ENCODE results near the gene ZNF799. TPM values are rescaled to one million over a fixed set of nuclear protein-coding genes. Genes with fewer than 3 reads are reported as not detected.

Gene ZNF799
- total and polyA plus RNA-seq, 2 of the 13 experiments (the other 11 are each of a cell fraction or from before 2014, with no cell fraction given), result 7.7 to 17.9 TPM

GRCh38 chr19:12350890-12351197, 50.2 kb downstream of the ZNF799 start (continued):
- no peak for TF ChIP-seq MAFG (CRISPR knock-in tag; IDR thresholded peaks at IDR 0.05)
- TF ChIP-seq, protein P1, sequence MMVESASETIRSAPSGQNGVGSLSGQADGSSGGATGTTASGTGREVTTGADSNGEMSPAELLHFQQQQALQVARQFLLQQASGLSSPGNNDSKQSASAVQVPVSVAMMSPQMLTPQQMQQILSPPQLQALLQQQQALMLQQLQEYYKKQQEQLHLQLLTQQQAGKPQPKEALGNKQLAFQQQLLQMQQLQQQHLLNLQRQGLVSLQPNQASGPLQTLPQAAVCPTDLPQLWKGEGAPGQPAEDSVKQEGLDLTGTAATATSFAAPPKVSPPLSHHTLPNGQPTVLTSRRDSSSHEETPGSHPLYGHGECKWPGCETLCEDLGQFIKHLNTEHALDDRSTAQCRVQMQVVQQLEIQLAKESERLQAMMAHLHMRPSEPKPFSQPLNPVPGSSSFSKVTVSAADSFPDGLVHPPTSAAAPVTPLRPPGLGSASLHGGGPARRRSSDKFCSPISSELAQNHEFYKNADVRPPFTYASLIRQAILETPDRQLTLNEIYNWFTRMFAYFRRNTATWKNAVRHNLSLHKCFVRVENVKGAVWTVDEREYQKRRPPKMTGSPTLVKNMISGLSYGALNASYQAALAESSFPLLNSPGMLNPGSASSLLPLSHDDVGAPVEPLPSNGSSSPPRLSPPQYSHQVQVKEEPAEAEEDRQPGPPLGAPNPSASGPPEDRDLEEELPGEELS (CRISPR knock-in tag; IDR thresholded peaks at IDR 0.05), result no peak
- no peak for TF ChIP-seq GLMP (CRISPR knock-in tag; IDR thresholded peaks at IDR 0.05; ENCODE audit: borderline replicate concordance)

- H4K20me1 ChIP-seq (ENCODE audit: insufficient read depth, low read length), result no peaks in the 10 kb centered on the region
- H3K79me2 ChIP-seq (ENCODE audit: insufficient read depth, low read length), result no peaks in the 10 kb centered on the region
- ATAC-seq (no peak), DNase-seq (ENCODE audit: low spot score) (no peak), FAIRE-seq (no peak)
- ChIA-PET CTCF (ENCODE audit: low intra/inter-chr PET ratio, low total read pairs) (no interaction called here), POLR2A (no interaction called here)
- peaks cover 51% of the 10 kb centered on the region for H3K9me3 ChIP-seq (ENCODE audit: low read length)
- intact Hi-C loops (cut with micrococcal nuclease; ENCODE audit: unreplicated experiment), result no loop called here
- H3K9ac ChIP-seq (ENCODE audit: insufficient read depth, low read depth, low read length), result no peak overlapping the region
- BruUV-seq (replicated peaks), result no TSS peak
- H3K4me3 ChIP-seq (replicated peaks in 1 of 3; ENCODE audit: insufficient read depth in 1 of 3, low read depth in 2 of 3, low read length in 3 of 3), result no peak overlapping the region
- H3K4me2 ChIP-seq (ENCODE audit: low read depth, low read length), result no peak overlapping the region
- H2AFZ ChIP-seq (ENCODE audit: low read length), result no peak overlapping the region
- H3K36me3 ChIP-seq (replicated peaks in 1 of 2; ENCODE audit: control insufficient read depth in 1 of 2, insufficient read depth in 2 of 2, low read length in 2 of 2), result peaks cover 3 to 37% of the 10 kb centered on the region in 2 experiments; a peak in 4 of 5 replicates
- H3K4me1 ChIP-seq (ENCODE audit: insufficient read depth, low read length), result no peaks in the 10 kb centered on the region
- in situ Hi-C loops (cut with HindIII; ENCODE audit: extremely low pct_ligation_motif_present, low pct_unique_long_range_greater_than_20kb), result no loop called here
- TF ChIP-seq ZNF274 (CRISPR knock-in tag; IDR thresholded peaks at IDR 0.05) (peak; percentile 16; the same call in 1 of the 2 replicates), ZNF441 (CRISPR knock-in tag; IDR thresholded peaks at IDR 0.05; ENCODE audit: borderline replicate concordance) (no peak)
- WGBS (ENCODE audit: low lambda C conversion rate), result 97% methylated on average over 8 of the region's 8 CpGs
- H3K27ac ChIP-seq (ENCODE audit: extremely low read length, insufficient read depth, low read length), result no peak overlapping the region
- no peaks in the 10 kb centered on the region for H3K27me3 ChIP-seq (ENCODE audit: control insufficient read depth in 1 of 2, insufficient read depth in 2 of 2, low read length in 2 of 2)
These were observed 50.7 kb downstream of the ZNF799 start for GRCh38 chr19:12350185-12350889.
